ENCODE results near the gene MINDY4B.

MINDY4B gene

DNA sequence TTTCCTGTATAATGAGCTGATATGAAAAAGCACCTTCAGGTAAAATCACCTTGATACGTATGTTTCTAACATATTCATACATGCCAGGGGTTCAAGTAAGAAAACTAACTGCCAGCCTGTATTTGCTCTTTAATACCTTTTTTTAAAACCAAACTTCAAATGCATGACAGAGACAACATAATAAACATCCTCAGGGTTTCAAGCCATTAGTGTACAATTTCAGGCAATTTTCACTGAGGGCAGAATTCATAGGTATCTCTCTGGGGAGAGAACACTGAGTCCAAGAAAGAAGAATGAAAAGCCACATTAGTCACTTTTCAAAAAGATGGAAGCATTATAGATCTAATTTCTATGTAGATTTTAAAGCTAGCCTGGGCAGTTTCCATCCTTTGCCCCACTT, 26.9 kb downstream of the MINDY4B start:
- H3K4me3 ChIP-seq (ENCODE audit: low read depth, low read length, poor library complexity, severe bottlenecking), result no peak overlapping the region
- H3K9me3 ChIP-seq (ENCODE audit: low read length), result no peaks in the 10 kb centered on the region
- no peaks in the 10 kb centered on the region for H3F3A ChIP-seq (ENCODE audit: insufficient read depth, low read length)
- no peak for TF ChIP-seq EZH2 (IDR thresholded peaks at IDR 0.05; ENCODE audit: borderline replicate concordance, low read length)
- TF ChIP-seq, protein P1, sequence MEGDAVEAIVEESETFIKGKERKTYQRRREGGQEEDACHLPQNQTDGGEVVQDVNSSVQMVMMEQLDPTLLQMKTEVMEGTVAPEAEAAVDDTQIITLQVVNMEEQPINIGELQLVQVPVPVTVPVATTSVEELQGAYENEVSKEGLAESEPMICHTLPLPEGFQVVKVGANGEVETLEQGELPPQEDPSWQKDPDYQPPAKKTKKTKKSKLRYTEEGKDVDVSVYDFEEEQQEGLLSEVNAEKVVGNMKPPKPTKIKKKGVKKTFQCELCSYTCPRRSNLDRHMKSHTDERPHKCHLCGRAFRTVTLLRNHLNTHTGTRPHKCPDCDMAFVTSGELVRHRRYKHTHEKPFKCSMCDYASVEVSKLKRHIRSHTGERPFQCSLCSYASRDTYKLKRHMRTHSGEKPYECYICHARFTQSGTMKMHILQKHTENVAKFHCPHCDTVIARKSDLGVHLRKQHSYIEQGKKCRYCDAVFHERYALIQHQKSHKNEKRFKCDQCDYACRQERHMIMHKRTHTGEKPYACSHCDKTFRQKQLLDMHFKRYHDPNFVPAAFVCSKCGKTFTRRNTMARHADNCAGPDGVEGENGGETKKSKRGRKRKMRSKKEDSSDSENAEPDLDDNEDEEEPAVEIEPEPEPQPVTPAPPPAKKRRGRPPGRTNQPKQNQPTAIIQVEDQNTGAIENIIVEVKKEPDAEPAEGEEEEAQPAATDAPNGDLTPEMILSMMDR (IDR thresholded peaks at IDR 0.05; ENCODE audit: low read length), result no peak
- H3K9ac ChIP-seq (ENCODE audit: low read length), result no peak overlapping the region
- no peaks in the 10 kb centered on the region for H3K9me2 ChIP-seq (ENCODE audit: low read depth, low read length)
- no peak overlapping the region for H3K27ac ChIP-seq (ENCODE audit: low read depth, low read length, poor library complexity, severe bottlenecking)
- no peaks in the 10 kb centered on the region for H4K20me1 ChIP-seq (ENCODE audit: insufficient read depth, low read length)
- no peaks in the 10 kb centered on the region for H3K79me2 ChIP-seq (ENCODE audit: insufficient read depth, low read length)
- H3K27me3 ChIP-seq (ENCODE audit: insufficient read depth, low read length), result no peaks in the 10 kb centered on the region
- no peaks in the 10 kb centered on the region for H3K36me3 ChIP-seq (ENCODE audit: insufficient read depth, low read length)
- H3K4me1 ChIP-seq (ENCODE audit: insufficient read depth, low read length, severe bottlenecking), result no peaks in the 10 kb centered on the region
- no peak overlapping the region for H2AFZ ChIP-seq (ENCODE audit: low read length)
- H3K4me2 ChIP-seq (ENCODE audit: low read length), result no peak overlapping the region

DNA sequence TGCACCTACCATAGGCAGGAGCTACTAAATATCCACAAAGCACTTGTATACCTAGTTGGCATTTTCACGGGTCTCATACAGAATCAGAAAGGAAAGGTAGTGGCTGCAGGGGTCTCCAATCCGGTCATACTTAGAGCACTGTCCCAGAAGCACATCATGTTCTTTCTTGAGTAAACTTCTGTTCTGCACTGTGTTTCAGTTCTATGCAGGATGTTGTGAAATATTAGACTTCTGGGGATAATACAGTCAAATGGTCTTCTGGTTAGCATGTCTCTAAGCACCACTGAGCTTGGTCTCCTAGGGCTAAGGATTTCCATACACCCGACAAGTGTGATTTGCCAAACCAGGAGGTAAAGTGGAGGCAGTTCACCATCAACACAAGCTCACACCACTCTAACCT, 27.9 kb downstream of the MINDY4B start:
- Histone ChIP-seq H3K9me2 (ENCODE audit: low read depth, low read length) (no peaks in the 10 kb centered on the region), H3K27ac (ENCODE audit: low read depth, low read length, poor library complexity, severe bottlenecking) (no peak overlapping the region), H3K9me3 (ENCODE audit: low read length) (no peaks in the 10 kb centered on the region), H2AFZ (ENCODE audit: low read length) (no peak overlapping the region), H3K27me3 (ENCODE audit: insufficient read depth, low read length) (no peaks in the 10 kb centered on the region), H3K9ac (ENCODE audit: low read length) (no peak overlapping the region), H3K4me2 (ENCODE audit: low read length) (no peak overlapping the region), H3K36me3 (ENCODE audit: insufficient read depth, low read length) (no peaks in the 10 kb centered on the region), H3K4me1 (ENCODE audit: insufficient read depth, low read length, severe bottlenecking) (no peaks in the 10 kb centered on the region), H3K79me2 (ENCODE audit: insufficient read depth, low read length) (no peaks in the 10 kb centered on the region), H3K4me3 (ENCODE audit: low read depth, low read length, poor library complexity, severe bottlenecking) (no peak overlapping the region), H3F3A (ENCODE audit: insufficient read depth, low read length) (no peaks in the 10 kb centered on the region), H4K20me1 (ENCODE audit: insufficient read depth, low read length) (no peaks in the 10 kb centered on the region)
- no peak for TF ChIP-seq EZH2 (IDR thresholded peaks at IDR 0.05; ENCODE audit: borderline replicate concordance, low read length)
- TF ChIP-seq, protein P1 (IDR thresholded peaks at IDR 0.05; ENCODE audit: low read length), result no peak

DNA sequence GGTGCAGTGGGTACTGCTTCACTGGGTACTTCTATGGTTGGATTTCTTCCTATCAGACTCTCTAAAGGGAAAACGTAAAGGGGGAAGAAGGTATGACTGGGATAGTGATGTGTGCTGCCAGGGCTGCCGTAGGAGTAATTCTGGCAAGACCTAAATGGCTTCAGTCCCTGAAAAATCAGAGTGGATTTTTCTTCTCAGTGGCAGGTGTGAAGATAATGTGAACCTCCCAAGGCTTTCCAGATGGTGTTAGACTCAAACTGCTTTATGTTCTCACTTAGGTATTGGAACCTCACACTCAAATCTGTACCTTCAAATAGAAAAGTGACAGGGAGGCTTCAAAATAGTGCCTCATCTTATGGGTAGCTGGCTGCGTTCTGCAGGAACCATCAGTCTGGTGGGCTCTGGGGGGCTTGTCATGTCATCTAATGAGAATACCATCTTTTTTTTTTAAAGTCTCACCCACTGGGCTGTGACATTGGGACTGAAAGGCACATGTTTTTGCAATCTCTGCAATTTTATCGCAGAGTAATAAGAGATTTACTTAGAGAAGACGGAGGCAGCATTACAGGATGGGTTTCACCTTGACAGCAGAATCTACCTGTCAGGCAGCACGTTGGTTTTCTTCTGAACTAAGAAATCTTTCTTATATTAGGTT, 28.5 kb downstream of the MINDY4B start:
- no peaks in the 10 kb centered on the region for H3K27me3 ChIP-seq (ENCODE audit: insufficient read depth, low read length)
- TF ChIP-seq EZH2 (IDR thresholded peaks at IDR 0.05; ENCODE audit: borderline replicate concordance, low read length), result no peak
- TF ChIP-seq, protein P1 (IDR thresholded peaks at IDR 0.05; ENCODE audit: low read length), result no peak
- H3F3A ChIP-seq (ENCODE audit: insufficient read depth, low read length), result no peaks in the 10 kb centered on the region
- no peaks in the 10 kb centered on the region for H3K9me2 ChIP-seq (ENCODE audit: low read depth, low read length)
- no peaks in the 10 kb centered on the region for H3K36me3 ChIP-seq (ENCODE audit: insufficient read depth, low read length)
- no peak overlapping the region for H2AFZ ChIP-seq (ENCODE audit: low read length)
- no peaks in the 10 kb centered on the region for H3K4me1 ChIP-seq (ENCODE audit: insufficient read depth, low read length, severe bottlenecking)
- H3K9me3 ChIP-seq (ENCODE audit: low read length), result no peaks in the 10 kb centered on the region
- no peak overlapping the region for H3K4me3 ChIP-seq (ENCODE audit: low read depth, low read length, poor library complexity, severe bottlenecking)
- H3K9ac ChIP-seq (ENCODE audit: low read length), result no peak overlapping the region
- H3K79me2 ChIP-seq (ENCODE audit: insufficient read depth, low read length), result no peaks in the 10 kb centered on the region
- H3K4me2 ChIP-seq (ENCODE audit: low read length), result no peak overlapping the region
- H3K27ac ChIP-seq (ENCODE audit: low read depth, low read length, poor library complexity, severe bottlenecking), result no peak overlapping the region
- no peaks in the 10 kb centered on the region for H4K20me1 ChIP-seq (ENCODE audit: insufficient read depth, low read length)
